A673 (cell line): Measurements from ENCODE around the gene AP1AR.

Source experiments
- CTCF ChIP-seq: fragments of 300-800, 200-600 bp; sonication (generic); conservative IDR thresholded peaks from 2 replicates; pipeline ENCODE4 v1.5.1; 2017; ENCODE audit warnings: low read depth, mild to moderate bottlenecking, antibody characterized with exemption, low read length, moderate library complexity, mixed read lengths
- EZH2 ChIP-seq: fragments of 200-600 bp; sonication (generic); IDR thresholded peaks from 2 replicates; pipeline ENCODE4 v1.6.1; 2017; ENCODE audit warnings: borderline replicate concordance, low read depth, mild to moderate bottlenecking, mixed read lengths, antibody characterized with exemption, low read length; ENCODE audit not compliant: poor library complexity, severe bottlenecking

GRCh38 chr4:112219826-112220366 lies 11.7 kb upstream of the AP1AR start:
- TF ChIP-seq CTCF (no peak), EZH2 (no peak)
